GM21717 (cell line): Measurements from ENCODE around the gene KLHL28.

Source experiments
- ATAC-seq: cut with Tn5 transposase; IDR thresholded peaks from one replicate; pipeline ENCODE4 v1.9.1; 2021; ENCODE audit warnings: mild to moderate bottlenecking, moderate library complexity; ENCODE audit not compliant: unreplicated experiment

Gene KLHL28

DNA sequence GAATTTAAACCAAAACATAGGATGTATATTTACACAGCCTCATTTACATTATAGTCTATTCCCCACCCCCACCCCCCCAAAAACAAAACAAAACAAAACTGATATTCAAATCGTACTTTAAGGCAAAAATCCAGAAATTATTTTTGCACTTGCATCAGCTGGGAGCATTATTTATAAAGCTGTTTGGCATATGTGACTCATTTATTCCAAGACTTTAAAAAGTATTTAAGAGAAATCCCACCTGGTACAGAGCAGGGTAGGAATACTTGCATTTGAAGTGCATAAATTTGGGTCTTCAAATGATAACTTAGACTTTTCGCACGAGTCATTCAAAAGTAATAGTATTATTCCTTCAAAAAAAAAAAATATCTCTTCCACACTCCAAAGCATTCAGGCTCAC is 1.1 kb downstream of the KLHL28 start:
- ATAC-seq: no peak

DNA sequence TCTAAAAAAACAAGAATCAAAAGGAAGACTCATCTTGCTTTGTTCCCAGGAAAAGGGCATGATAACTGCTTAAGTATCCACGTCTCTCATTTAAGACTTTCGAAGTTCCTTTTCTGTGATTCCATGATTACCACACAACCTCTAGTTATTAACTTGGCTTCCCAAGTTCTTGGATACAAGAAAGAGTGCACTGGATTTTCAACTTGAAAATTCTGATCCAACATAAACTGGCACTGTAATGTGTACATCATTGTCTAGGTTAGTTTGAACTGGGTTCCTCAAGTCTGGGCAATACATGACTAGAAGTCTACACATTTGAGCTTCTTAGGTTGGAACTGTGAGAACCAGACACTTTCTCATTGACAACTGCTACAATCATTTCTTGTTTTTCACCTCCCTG is 1.6 kb downstream of the KLHL28 start:
- no peak for ATAC-seq

DNA sequence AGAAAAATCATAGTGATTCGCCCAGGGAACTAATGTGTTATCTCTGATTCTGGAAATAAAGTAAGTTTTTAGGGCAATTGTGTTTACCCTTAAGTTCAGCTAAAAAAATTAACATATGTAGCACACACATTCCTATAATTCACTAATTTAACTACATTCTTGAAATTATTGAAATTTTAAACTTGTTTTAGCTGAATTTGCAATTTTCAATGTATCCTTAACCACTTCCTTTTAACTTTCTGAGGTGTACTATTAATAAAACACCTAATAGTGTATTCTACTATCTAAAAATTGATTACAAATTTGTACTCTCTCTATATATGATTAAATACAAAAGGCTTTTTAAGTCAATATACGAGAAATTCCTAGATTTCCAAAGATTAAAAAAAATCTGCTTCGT is 2.2 kb downstream of the KLHL28 start:
- ATAC-seq: no peak

DNA sequence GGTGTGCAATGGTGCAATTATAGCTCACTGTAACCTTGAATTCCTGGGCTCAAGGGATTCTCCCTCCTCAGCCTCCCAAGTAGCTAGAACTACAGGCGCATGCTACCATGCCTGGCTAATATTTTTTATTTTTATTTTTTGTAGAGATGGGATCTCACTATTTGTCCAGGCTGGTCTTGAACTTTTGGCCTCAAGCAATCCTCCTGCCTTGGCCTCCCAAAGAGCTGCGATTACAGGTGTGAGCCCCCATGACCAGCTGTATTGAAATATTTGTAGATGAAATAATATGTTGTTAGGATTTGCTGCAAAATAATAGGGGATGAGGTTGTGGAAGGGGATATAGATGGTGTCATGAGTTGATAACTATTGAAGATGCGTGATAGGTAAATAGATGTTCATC is 4.9 kb downstream of the KLHL28 start:
- no peak for ATAC-seq

DNA sequence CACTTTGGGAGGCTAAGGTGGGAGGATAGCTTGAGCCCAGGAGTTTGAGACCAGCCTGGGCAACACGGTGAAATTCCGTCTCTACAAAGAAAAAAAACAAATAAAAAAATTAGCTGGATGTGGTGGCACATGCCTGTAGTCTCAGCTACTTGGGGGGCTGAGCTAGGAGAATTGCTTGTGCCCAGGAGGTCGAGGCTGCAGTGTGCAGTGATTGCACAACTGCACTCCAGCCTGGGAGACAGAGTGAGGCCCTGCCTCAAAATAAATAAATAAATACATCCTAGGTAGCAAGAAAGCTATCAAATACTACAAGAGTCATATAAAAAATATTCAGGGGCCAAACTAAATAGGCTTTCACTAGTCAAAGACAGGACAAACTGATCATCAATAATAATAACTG is 6.2 kb downstream of the KLHL28 start:
- ATAC-seq: no peak

DNA sequence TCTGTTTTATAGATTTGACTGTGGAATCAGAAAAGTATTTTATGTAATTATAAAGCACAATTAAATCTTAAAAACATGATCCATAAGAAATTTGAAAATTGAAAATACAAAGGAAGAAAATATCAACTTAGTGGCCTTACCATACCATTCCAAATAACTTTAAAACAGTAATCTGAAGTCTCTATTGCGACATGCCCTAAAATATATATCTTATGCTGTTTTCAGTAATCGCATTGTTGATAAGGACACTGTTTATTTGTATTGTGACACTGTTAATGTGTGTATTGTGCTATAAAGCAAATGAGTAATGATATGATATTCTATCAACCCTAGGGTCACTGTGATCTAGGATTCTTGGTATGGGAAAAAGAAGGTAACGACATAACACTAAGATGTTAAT is 7.0 kb downstream of the KLHL28 start:
- no peak for ATAC-seq

DNA sequence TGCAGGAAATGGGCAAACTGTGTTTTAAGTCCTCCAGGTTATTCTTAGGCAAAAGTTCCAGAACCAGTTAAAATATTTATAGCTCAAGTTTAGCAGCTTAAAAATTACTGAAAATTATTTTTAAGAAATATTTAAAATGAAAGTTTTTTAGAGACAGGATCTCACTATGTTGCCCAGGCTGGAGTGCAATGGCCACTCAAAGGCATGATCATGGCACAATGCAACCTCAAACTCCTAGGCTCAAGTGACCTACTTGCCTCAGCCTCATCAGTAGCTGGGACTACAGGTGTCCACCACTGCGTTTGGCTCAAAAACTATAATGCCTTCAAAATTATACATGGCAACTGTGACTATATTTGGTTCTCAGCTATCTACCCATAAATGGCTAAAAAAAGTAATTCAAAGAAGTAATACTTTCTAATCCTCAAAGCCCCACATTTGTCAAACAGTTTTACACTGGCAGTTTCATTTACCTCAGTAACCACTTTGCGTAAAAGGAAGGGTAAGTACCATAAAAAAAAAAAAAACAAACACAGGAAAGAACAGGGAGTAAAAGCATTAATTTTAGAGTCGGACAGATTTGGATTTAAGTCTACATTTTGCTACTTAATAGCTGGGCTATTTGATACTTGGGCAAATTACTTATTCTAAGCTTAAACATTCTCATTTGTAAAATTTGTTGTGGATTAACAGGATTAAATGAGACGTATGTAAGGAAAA is 9.2 kb downstream of the KLHL28 start:
- ATAC-seq: no peak

DNA sequence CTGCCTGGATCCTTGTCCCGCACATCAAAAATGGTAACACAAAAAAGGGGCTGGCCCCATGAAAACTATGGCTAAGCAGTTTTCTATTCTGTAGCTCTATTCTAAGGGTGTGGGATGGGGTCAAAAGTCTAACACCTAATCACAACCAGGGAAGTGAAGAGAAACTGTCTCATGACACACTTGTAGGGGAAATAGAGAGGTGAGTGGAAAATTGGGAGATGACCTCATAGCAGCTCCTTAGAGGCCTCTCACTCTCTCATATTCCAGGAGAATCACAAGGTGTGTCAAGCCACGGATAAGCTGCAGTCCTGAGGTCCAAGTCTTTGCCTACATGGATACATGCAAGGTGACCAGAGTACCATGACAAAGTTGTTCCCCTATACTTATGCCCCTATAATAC is 10.7 kb downstream of the KLHL28 start:
- no peak for ATAC-seq

DNA sequence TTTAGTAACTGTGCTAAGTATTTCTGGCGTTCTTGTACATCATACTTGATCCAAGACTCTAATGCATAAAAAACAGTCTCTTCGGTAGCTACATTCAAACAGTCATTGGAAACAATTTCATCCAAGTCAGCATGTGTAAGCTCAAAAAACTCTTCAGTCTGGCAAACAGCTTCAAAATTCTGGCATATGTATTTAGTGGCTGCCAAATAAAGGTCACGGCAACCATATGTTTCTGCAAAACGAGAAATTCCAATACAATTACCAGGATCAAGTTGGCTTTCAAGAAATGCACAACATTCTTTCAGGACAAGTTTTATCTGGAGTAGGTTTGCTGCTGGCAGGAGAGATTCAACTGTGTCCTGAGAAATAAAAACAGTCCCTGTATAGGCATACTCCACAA is 16.5 kb downstream of the KLHL28 start:
- no peak for ATAC-seq

DNA sequence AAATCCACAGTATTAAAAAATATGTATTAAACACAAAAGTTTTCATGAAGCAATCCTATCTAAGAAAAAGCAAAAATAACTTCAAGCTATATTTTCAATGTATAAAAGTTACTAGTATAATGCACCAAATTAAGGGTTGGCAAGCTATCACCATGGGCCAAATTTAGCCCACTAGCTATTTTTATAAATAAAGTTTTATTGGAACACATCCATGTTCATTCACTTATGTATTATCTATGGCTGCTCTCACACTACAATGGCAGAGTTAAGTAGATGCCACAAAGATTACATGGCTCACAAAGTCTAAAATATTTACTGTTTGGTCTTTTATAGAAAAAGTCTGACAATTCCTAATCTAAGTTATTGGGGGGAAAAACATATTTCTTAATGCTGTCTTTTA is 17.6 kb downstream of the KLHL28 start:
- ATAC-seq: no peak

DNA sequence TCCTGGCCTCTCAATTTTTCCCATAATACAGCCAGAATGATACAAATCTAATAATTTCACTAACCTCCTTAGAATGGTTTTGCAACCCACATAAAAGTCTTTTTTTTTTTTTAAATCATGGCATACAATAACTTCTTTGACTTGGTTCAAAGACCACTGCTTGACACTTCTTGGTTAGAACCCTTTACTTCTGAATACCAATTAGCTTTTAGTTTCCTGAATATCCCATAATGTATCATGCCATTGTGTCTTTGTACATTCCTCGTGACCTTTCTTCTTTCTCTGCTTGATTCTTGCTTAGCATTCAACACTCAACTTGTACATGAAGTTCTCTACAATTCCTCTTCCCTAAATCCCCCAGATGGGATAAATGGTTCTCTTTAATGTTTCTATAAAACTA is 19.3 kb downstream of the KLHL28 start:
- ATAC-seq: no peak

DNA sequence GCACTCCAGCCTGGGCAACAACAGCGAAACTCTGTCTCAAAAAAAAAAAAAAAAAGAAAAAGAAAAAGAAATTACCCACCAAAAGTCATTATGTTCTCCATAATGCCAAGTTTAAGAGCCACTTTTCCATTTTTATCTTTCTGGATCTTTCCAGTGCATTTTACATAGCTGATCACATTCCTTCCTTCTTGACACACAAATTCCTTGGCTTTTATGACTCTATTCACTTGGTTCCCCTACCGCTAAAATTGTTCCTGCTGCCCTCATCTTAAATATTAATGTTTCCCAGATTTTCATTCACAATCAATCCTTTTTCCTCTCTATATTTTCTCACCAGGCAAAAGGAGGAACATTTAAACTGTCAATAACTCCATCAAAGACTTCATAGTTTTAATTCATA is 20.2 kb downstream of the KLHL28 start:
- no peak for ATAC-seq

DNA sequence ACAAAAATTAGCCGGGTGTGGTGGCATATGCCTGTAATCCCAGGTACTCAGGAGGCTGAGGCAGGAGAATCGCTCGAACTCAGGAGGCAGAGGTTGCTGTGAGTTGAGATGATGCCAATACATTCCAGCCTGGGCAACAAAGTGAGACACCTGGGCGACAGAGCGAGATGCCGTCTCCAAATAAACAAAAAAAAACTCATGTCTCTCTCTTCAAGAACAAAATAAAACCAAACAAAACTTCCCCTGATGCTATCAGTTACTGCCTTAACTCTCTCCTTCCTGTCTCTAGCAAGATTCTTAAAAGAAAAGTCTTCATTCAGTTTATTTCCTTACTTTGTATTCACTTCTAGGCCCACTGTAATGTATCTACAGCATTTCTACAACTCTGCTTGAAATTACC is 20.8 kb downstream of the KLHL28 start:
- no peak for ATAC-seq

DNA sequence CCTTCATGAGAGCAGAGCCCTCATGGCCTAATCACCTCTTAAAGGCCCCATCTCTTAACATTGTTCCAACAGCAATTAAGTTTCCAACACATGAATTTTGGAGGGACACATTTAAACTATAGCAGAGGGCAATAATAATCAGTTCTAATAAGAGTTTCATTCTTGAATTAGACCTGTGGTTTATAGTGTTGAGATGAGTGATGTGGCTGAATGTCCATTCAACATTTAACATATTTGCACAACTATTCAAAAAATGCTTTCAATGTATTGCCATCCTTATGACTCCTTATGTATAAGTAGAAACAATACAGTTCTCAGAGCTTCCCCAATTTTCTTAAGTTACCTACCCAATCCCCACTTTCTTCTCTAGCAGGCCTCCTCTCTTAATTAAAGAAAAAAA is 21.5 kb downstream of the KLHL28 start:
- no peak for ATAC-seq

DNA sequence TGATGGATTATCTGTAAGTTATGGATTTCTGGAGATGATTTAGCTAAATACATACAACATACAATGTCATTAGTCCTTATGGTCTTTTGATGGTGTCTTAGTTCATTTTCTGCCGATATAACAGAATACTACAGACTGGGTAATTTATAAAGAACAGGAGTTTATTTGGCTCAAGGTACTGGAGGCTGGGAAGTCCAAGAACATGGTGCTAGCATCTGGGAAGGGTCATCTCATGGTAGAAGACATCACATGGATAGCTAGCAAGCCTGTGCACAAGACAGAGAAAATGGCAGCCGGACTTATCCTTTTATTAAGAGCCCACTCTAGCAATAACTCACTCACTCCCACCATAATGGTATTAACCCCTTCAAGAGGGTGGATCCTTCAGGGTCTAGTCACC is 24.2 kb downstream of the KLHL28 start:
- ATAC-seq: no peak

DNA sequence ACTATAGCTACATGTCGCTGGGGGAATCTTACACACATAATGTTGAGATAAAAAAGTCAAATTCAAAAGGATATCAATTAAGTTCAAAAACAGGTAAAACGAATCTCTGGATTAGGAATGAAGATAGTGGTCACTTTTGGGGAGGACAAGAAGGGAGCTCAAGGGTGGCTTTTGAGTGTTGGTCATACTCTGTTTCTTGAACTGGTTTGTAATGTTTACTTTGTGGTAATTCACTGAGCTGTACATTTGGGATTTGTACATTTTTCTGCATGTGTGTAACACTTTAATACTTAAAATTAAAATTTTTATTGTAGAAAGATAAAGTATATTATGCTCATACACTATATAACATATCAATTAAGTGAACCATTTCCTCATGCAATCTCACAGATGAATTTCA is 26.6 kb downstream of the KLHL28 start:
- no peak for ATAC-seq

DNA sequence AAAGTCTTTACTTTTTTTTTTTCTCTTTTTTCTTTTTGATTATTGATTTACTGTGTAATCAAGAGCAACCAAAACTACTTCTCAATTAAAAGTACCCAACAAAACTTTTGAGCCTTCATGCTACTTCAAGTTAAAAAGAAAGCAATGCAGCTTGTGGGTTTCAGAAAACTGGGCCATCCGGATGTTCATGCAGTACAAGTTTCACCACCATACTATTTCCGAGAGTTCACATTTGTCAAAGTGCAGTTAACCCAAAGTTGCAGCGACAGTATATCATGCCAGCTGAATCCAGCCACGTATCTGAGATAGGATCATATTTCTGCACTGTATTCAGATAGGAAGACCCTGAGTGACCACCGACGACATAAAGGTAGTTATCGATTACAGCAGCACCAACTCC is 33.0 kb downstream of the KLHL28 start:
- ATAC-seq: no peak

DNA sequence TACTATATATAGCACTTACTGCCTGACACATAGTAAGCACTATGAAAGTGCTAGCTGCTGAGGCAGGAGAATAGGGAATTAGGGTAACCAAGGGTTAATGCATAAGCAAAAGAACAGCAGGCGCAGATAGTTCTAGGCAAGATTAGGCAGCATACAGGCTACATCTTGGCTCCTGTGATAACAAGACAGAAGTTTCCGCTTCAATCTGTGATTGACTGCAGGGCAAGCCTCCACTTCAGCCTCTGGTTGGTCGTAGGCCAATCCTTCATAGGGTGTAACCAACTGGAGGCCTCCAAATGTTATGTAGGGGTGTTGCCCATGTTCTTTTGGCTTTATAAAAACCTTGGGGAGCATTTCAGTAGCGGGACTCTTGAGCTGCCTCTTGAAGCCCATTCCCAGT is 46.9 kb downstream of the KLHL28 start:
- ATAC-seq: no peak

DNA sequence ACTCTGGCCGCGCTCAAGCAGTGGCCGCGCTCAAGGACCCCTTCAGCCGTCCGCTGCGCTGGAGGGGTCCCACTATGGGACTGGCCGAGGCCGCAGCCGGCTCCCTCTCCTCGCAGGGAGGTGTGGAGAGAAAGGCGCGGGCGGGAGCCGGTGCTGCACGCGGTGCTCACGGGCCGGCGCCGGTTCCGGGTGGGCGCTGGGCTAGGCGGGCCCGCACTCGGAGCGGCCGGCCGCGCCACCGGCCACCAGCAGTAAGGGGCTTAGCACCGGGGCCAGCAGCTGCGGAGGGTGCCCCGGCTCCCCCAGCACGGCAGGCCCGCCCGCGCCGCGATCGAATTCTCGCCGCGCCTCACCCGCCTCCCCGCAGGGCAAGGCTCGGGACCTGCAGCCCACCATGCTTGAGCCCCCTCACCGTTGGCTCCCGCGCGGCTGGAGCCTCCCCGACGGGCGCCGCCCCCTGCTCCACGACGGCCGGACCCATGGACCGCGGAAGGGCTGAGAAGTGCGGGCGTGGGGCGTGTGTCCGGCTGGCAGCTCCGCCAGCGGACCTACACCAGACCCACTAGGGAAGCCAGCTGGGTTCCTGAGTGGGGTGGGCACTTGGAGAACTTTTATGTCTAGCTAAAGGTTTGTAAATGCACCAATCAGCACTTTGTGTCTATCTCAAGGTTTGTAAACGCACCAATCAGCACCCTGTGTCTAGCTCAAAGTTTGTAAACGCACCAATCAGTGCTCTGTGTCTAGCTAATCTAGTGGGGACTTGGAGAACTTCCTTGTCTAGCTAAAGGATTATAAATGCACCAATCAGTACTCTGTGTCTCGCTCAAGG is 49.5 kb downstream of the KLHL28 start:
- no peak for ATAC-seq

DNA sequence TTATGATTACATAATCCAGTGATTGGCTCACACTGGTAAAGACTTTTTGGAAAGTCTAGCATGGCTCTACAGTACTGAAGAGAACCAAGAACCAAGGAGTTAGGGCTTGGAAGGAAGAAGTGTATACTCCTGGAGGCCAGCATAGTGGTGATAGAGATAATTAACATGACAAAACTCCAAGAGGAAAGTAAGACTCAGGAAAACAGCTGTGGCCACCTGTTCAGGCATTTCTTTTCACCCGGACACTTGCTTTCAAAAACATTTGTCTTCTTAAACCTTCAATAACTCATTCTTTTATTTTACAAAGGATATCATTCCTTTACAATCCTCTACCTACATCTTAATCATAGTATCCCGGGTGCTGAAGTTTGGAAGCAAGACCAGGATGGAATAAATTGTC is 50.9 kb downstream of the KLHL28 start:
- no peak for ATAC-seq

DNA sequence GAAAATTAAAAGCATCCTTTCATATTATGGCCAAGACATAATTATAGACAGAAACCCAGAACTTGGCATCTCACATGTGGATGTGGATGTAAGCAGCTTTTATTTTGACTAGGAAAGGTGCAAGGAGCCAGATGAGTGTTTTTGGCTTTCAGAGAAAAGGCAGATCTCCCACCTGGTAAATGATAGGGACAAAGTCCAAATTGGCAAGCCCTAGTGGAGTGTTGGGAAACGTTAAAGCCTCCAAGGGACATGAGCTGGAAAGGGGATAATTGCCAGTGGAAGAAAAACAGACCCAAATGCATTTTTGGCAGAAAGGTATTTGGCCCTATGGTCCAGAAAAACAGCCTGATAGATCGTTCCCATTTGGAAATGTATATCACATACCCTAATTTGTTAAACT is 60.1 kb downstream of the KLHL28 start:
- no peak for ATAC-seq

DNA sequence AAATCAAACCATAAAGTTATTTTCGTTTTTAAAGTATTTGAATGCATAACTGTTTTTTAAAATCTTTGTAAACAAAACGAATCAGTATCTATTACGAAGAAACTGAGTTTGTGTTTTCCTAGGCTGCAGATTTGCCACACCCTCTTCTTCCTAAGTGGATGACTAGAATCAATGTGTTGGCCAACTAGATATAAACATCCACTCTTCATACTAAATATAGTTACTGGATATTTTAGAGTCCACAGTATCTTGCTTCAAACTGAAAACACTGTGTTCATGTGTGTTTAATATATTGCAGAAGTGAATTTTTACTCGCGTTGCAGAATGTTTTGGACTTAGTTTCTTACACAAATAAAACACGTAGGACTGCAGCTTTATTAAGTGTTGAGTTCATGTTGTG is 63.2 kb downstream of the KLHL28 start:
- no peak for ATAC-seq

DNA sequence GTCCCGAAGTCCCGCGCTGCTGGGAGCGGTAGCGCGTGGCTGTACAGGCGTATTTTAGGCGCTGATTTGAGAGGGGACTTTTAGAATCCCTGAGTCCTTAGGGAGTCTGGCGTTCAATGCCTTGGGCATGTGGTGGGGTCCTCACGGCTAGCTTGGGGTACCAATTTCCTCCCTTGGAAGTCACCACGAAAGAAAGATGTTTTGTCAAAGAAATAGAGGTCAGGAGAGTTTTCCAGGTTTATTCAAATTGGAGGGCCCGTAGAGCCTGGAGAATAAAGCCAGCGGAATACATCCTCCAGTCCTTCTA is 63.9 kb downstream of the KLHL28 start:
- no peak for ATAC-seq
